ENCODE measurements around the gene DDC. TPM values are rescaled to one million over a fixed set of nuclear protein-coding genes. Genes with fewer than 3 reads are reported as not detected.
"Not testable (repeated sequence)": the region's sequence is repeated elsewhere in the genome, so short reads cannot be mapped to it uniquely, and the experiment has no call there.

Gene DDC
- total RNA-seq, 1 donor from 2014 or later: not detected

DNA sequence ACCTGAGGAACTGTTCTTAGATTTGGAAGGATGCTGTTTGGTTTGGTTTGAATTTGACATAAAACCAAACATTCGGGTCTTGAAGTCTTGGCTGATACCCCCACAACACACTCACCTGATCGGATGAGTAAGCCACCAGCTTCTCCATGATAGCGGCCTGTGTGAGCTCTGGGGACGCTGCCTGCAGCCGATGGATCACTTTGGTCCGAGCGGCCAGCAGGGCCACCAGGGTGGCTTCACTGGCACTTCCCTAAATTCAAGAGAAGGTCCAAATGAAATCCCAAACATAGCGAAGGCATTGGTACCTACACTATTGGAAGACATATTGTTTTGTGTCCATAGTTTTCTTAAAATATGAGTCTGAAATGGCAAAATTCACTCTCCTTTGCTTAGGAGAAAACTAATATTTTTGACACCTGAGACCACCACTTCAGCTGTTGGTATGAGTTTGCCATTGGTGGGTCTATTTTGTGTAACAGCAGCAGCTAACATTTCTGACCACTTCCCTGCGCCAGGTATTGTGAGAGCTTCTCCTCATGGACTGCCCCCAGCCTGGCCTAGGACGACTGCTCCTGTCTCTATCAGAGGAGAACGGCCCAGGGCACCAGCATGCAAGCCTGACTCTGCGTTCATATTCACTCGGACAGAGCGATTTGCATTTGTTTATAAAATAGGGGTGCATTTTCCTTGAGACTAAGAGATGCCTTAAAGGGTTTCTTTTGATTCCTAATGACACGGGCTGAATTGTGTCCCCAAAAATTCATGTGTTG lies 35.9 kb downstream of the DDC start:
- Mint-ChIP-seq H3K27me3 (ENCODE audit: low read depth) (peaks cover 21% of the 10 kb centered on the region), H3K9me3 (ENCODE audit: low read depth) (peaks cover 8% of the 10 kb centered on the region), H3K36me3 (ENCODE audit: low read depth) (no peaks in the 10 kb centered on the region), H3K4me3 (ENCODE audit: unreplicated experiment) (no peak overlapping the region), H3K27ac (ENCODE audit: unreplicated experiment) (no peak overlapping the region), H3K4me1 (ENCODE audit: low read depth) (peaks cover 6% of the 10 kb centered on the region)
- TF ChIP-seq, protein P1, sequence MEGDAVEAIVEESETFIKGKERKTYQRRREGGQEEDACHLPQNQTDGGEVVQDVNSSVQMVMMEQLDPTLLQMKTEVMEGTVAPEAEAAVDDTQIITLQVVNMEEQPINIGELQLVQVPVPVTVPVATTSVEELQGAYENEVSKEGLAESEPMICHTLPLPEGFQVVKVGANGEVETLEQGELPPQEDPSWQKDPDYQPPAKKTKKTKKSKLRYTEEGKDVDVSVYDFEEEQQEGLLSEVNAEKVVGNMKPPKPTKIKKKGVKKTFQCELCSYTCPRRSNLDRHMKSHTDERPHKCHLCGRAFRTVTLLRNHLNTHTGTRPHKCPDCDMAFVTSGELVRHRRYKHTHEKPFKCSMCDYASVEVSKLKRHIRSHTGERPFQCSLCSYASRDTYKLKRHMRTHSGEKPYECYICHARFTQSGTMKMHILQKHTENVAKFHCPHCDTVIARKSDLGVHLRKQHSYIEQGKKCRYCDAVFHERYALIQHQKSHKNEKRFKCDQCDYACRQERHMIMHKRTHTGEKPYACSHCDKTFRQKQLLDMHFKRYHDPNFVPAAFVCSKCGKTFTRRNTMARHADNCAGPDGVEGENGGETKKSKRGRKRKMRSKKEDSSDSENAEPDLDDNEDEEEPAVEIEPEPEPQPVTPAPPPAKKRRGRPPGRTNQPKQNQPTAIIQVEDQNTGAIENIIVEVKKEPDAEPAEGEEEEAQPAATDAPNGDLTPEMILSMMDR (IDR thresholded peaks at IDR 0.05): no peak
- no peak for DNase-seq (ENCODE audit: low spot score)

GRCh38 chr7:50528266-50529092 lies 36.7 kb downstream of the DDC start:
- Mint-ChIP-seq H3K27ac (ENCODE audit: unreplicated experiment) (no peak overlapping the region), H3K36me3 (ENCODE audit: low read depth) (no peaks in the 10 kb centered on the region), H3K4me1 (ENCODE audit: low read depth) (peaks cover 6% of the 10 kb centered on the region)

DNA sequence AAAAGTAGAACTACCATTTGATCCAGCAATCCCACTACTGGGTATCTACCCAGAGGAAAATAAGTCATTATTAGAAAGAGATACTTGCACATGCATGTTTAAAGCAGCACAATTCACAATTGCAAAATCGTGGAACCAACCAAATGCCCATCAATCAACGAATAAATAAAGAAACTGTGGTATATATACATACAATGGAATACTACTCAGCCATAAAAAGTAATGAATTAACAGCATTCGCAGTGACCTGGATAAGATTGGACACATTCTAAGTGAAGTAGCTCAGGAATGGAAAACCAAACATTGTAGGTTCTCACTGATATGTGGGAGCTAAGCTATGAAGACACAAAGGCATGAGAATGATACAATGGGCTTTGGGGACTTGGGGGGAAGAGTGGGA lies 45.9 kb downstream of the DDC start:
- H3K4me3 Mint-ChIP-seq (ENCODE audit: unreplicated experiment): not testable (repeated sequence)
- peaks cover 22% of the 10 kb centered on the region for H3K9me3 Mint-ChIP-seq (ENCODE audit: low read depth)

More at GRCh38 chr7:50528266-50529092, 36.7 kb downstream of the DDC start:
- TF ChIP-seq, protein P1 (IDR thresholded peaks at IDR 0.05): no peak
- Mint-ChIP-seq H3K4me3 (ENCODE audit: unreplicated experiment) (no peak overlapping the region), H3K9me3 (ENCODE audit: low read depth) (peaks cover 8% of the 10 kb centered on the region), H3K27me3 (ENCODE audit: low read depth) (peaks cover 25% of the 10 kb centered on the region)
- DNase-seq (ENCODE audit: low spot score): no peak

GRCh38 chr7:50513166-50513871 lies 51.9 kb downstream of the DDC start:
- Mint-ChIP-seq H3K27ac (ENCODE audit: unreplicated experiment) (no peak overlapping the region), H3K36me3 (ENCODE audit: low read depth) (peaks cover 3% of the 10 kb centered on the region), H3K9me3 (ENCODE audit: low read depth) (peaks cover 9% of the 10 kb centered on the region), H3K4me3 (ENCODE audit: unreplicated experiment) (no peak overlapping the region), H3K27me3 (ENCODE audit: low read depth) (peaks cover 50% of the 10 kb centered on the region), H3K4me1 (ENCODE audit: low read depth) (peaks cover 3% of the 10 kb centered on the region)
- DNase-seq (ENCODE audit: low spot score): no peak
- TF ChIP-seq, protein P1 (IDR thresholded peaks at IDR 0.05): no peak

More for the DNA sequence above, 45.9 kb downstream of the DDC start:
- not testable (repeated sequence) for DNase-seq (ENCODE audit: low spot score); H3K27ac Mint-ChIP-seq (ENCODE audit: unreplicated experiment); H3K4me1 Mint-ChIP-seq (ENCODE audit: low read depth); H3K36me3 Mint-ChIP-seq (ENCODE audit: low read depth)
- H3K27me3 Mint-ChIP-seq (ENCODE audit: low read depth): peaks cover 46% of the 10 kb centered on the region

DNA sequence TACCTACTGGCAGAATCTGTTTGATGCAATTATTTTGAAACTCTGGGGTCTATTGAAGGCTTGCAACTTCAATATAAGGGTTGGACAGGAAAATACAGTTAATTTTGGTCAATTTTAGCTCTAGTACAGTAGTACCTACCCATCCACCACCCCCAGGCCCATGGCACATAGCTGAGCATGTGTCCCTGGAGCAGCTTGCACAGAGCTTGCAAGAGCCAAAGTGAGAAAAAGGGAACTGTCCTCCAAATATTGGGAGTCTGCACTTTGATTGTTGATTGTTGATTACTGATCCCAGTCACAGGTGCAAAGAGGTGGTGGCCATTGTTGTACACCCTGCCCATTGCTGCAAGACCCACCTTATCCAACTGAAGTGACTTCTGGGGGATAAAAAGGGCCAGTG lies 52.8 kb downstream of the DDC start:
- Mint-ChIP-seq H3K4me1 (ENCODE audit: low read depth) (peaks cover 3% of the 10 kb centered on the region), H3K27me3 (ENCODE audit: low read depth) (peaks cover 50% of the 10 kb centered on the region), H3K27ac (ENCODE audit: unreplicated experiment) (no peak overlapping the region), H3K36me3 (ENCODE audit: low read depth) (peaks cover 3% of the 10 kb centered on the region), H3K4me3 (ENCODE audit: unreplicated experiment) (no peak overlapping the region), H3K9me3 (ENCODE audit: low read depth) (peaks cover 7% of the 10 kb centered on the region)
- DNase-seq (ENCODE audit: low spot score): no peak
- TF ChIP-seq, protein P1 (IDR thresholded peaks at IDR 0.05): no peak
